D341Med (cell line): ENCODE measurements around the gene TMIGD3.

Experiments
- DNase-seq: peaks from one replicate; pipeline ENCODE4 v3.0.0; 2012; ENCODE audit warnings: low spot score

Gene TMIGD3

DNA sequence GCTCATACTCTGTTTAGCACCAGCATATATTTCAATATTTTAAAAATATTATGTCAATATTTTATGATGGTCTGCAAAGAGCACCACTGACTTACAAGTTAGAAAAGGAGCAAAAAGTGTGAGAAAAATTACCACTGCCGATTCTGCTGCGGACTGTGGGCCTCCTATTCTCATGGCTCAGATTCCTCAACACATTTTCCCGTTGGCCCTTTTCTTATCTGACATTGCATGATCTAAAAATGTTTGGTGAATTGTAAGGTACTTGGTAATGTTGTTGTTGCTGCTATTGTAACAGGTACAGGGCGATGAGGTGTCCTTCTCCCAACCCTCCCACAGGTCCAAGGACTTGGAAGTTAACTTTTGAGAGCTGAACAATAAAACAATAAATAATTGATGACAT lies 28.9 kb downstream of the TMIGD3 start:
- DNase-seq: no peak

DNA sequence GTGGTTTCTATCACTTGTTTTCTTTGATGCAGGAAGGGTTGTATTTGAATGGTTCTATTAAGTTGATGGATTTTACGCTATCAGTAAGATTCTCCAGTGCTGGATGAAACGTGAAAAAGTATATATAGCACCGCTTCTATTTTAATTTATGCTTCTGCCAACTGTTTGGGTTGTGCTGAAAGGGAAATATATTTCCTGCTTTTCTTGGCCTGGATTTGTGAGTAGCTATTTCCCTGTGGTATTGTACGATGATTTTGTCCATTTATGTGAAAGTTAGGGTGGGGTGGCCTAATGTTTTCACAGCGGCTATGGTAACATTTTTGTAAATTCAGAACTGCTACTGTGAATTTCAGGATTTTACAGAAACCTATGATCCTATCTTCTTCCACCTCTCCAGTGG lies 29.3 kb downstream of the TMIGD3 start:
- no peak for DNase-seq

DNA sequence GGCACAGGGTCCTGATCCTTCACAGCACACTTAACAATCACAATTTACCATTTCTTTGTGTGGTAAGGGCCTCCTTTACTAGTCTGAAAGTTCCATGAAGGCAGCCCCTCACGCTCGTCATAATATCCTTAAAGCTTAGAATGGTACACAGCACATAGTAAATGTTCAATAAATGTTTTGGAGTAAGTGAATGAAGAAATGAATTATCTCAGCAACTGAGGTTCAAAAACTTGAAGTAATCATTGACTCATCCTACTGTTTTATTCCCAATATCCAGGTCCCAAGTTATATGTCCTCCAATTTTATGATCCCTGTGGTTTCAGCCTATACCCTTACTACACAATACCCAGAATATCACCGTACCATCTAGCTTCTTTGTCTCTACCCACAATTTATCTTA lies 31.9 kb downstream of the TMIGD3 start:
- DNase-seq: no peak

DNA sequence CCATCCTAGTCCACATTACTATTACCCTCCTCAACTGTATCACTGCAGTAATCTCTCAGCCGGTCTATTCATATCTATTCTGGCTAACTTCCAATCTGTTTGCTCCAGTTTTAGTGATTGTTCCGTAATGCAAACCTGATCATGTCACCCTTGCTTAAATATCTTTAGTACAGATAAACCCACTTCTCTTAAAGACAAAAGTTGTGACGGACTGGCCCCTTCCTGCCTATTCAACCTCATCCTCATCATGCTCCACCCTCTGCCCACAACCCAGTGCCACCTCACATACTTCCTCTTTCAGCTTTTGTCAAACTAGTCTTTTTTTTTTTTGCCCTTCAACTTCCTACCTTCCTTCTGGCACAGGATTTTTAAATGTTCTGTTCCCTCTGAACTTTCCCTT lies 32.4 kb downstream of the TMIGD3 start:
- no peak for DNase-seq

- DNase-seq: no peak
Observed at GRCh38 chr1:111470596-111470995, 32.8 kb downstream of the TMIGD3 start.

DNA sequence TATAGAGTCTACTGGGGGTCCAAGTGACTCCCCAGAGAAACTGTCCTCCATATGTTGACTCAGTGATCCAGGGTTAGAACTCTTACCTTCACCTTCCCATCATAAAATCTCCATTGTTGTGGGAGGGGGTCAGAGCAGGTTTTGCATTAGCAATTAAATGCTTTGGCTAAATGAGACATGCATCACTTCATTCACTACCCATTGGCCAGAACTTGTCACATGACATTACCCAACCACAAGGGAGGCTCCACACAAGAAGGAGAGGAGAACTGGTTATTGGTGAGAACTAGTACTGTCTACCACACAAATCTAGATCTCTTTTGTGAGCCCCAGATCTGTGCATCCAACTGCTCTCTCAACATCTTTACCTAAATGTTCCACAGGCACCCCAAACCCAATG lies 33.9 kb downstream of the TMIGD3 start:
- DNase-seq: no peak

- peak; percentile 44 for DNase-seq
Observed at GRCh38 chr1:111468717-111469100, 34.7 kb downstream of the TMIGD3 start.

GRCh38 chr1:111467865-111468716 lies 35.3 kb downstream of the TMIGD3 start:
- no peak for DNase-seq

DNA sequence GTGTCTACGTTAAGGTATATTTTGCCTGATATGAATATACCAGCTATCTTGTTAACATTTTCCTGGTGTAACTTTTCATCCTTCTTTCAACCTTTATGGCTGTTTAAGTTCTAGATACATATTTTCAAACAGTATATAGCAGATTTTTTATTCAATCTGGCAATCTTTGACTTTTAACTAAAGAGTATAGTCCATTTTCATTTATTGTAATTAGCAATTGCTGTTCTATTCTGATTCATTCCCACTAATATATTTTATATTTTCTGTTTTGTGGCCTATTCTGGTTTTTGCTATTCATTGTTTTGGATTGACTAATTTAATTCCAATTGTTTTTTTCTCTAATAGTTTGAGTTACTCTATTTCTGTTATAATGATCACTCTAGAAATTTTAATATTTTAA lies 37.0 kb downstream of the TMIGD3 start:
- no peak for DNase-seq

- no peak for DNase-seq
Observed at GRCh38 chr1:111465754-111466153, 37.7 kb downstream of the TMIGD3 start.

- no peak for DNase-seq
Observed at GRCh38 chr1:111463029-111463683, 40.3 kb downstream of the TMIGD3 start.

GRCh38 chr1:111462370-111463028 lies 40.9 kb downstream of the TMIGD3 start:
- DNase-seq: no peak

DNA sequence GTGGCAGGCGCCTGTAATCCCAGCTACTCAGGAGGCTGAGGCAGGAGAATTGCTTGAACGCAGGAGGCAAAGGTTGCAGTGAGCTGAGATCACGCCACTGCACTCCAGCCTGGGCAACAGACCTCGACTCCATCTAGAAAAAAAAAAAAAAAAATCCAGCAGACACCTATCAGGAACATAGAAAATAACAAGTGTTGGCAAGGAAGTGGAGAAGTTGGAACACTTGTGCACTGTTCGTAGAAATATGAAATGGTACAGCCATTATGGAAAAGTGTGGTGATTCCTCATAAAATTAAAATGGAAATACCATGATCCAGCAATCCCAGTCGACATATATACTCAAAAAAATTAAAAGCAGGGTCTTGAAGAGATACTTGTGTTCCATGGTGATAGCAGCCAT lies 41.7 kb downstream of the TMIGD3 start:
- no peak for DNase-seq

- DNase-seq: no peak
Observed at GRCh38 chr1:111455642-111456031, 47.8 kb downstream of the TMIGD3 start.

GRCh38 chr1:111454859-111455641 lies 48.4 kb downstream of the TMIGD3 start:
- DNase-seq: no peak

DNA sequence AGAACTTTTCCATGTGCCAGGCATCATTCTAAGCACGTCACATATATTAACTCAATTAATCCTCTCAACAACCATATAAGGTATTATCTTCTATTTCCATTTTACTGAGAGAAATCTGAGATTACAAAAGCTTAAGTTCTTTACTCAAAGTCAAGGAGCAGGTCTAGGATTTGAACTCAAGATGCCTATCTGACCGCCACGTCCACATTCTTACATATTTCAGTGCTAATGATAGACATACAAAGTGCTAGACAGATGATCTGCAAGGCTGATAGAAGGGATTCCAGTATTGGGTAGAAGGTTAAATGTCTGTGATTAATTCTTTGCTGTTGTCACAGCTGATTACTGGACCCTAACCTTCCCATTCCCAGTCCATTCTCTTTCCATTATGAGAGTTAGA lies 49.7 kb downstream of the TMIGD3 start:
- no peak for DNase-seq

DNA sequence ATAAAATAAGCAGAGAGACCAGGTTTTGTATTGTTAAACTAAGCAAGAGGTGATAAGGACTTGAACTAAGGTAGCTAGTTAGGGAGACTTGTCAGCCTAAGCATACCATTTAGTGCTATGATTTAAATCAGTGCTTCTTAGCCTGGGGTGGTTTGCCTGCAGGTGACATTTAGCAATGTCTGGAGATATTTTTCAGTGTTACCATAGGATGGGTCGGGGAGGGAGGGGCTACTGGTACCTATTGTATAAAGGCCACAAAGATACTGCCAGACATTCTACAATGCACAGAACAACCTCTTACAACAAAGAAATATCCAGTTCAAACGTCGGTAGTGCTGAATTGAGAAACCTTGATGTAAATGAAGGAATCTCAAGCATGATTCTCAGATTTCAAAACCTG lies 50.9 kb downstream of the TMIGD3 start:
- no peak for DNase-seq

GRCh38 chr1:111450185-111450584 lies 53.2 kb downstream of the TMIGD3 start:
- no peak for DNase-seq

GRCh38 chr1:111449703-111450017 lies 53.8 kb downstream of the TMIGD3 start:
- no peak for DNase-seq

- peak; percentile 95 for DNase-seq
Observed at GRCh38 chr1:111448918-111449702, 54.3 kb downstream of the TMIGD3 start, which contains the start of the genes ATP5PB and WDR77. Gene ATP5PB, plus strand, starts transcription at chr1:111449464. Its CDS starts 78 bp downstream, at chr1:111449542. Gene WDR77, minus strand, starts transcription at chr1:111449256. Its CDS starts 87 bp downstream, at chr1:111449169.

- DNase-seq: no peak
Observed at GRCh38 chr1:111448482-111448917, 54.9 kb downstream of the TMIGD3 start.
